Ectodermal cell (in vitro differentiated cells): Measurements from ENCODE around the gene MOK.
"Not testable (repeated sequence)": the region's sequence is repeated elsewhere in the genome, so short reads cannot be mapped to it uniquely, and the experiment has no call there.

Experiments used
- H3K27ac ChIP-seq: 2 replicates; pipeline ENCODE4 v1.7.0; 2013; ENCODE audit warnings: mild to moderate bottlenecking, low read depth, low read length; ENCODE audit not compliant: insufficient read depth, poor library complexity, severe bottlenecking
- H3K27me3 ChIP-seq: 2 replicates; pipeline ENCODE4 v1.7.0; 2013; ENCODE audit warnings: mild to moderate bottlenecking, low read length; ENCODE audit not compliant: insufficient read depth, control insufficient read depth, poor library complexity, severe bottlenecking
- H3K36me3 ChIP-seq: one replicate; pipeline ENCODE4 v1.7.0; 2013; ENCODE audit warnings: low read length; ENCODE audit not compliant: control insufficient read depth, insufficient read depth
- H3K4me1 ChIP-seq: one replicate; pipeline ENCODE4 v1.7.0; 2013; ENCODE audit warnings: low read length; ENCODE audit not compliant: control insufficient read depth, insufficient read depth
- H3K4me3 ChIP-seq: 2 replicates; pipeline ENCODE4 v1.7.0; 2013; ENCODE audit warnings: low read depth, low read length, control low read depth; ENCODE audit not compliant: insufficient read depth
- H3K9me3 ChIP-seq: 2 replicates; pipeline ENCODE4 v1.7.0; 2013; ENCODE audit warnings: mild to moderate bottlenecking, low read length, moderate library complexity; ENCODE audit not compliant: control insufficient read depth
- WGBS, 2 experiments: methylation state at CpG; one replicate each; pipeline ENCODE4 v1.1.7; 2013; ENCODE audit warnings: missing lambda C conversion rate in 2 of 2; 5-methylcytosine and 5-hydroxymethylcytosine counted together

Gene MOK

DNA sequence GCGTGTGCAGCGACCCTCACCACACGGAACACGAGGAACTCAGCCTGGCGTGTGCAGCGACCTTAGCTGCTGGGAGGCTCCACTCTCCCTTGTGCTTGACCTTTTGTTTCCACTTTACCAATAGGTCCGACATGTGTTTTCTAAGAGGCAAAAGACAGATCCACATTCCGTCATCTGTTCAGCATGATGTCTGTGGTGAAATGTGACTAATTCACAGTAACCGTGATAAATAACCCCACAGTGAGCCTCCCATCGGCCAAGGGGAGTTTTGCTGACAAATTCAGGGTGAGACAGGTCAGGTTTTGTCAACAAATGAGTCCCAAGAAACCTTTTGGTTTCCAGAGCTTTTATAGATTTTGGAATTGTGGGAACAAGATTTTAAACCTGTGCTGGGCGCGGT, 55.9 kb downstream of the MOK start:
- H3K4me1 ChIP-seq: peaks cover 4% of the 10 kb centered on the region
- H3K4me3 ChIP-seq: no peak overlapping the region
- H3K27ac ChIP-seq: no peak overlapping the region
- 95 to 96% methylated on average over 12 of the region's 12 CpGs for WGBS, 2 experiments
- H3K9me3 ChIP-seq: no peaks in the 10 kb centered on the region
- no peaks in the 10 kb centered on the region for H3K27me3 ChIP-seq
- H3K36me3 ChIP-seq: no peaks in the 10 kb centered on the region

DNA sequence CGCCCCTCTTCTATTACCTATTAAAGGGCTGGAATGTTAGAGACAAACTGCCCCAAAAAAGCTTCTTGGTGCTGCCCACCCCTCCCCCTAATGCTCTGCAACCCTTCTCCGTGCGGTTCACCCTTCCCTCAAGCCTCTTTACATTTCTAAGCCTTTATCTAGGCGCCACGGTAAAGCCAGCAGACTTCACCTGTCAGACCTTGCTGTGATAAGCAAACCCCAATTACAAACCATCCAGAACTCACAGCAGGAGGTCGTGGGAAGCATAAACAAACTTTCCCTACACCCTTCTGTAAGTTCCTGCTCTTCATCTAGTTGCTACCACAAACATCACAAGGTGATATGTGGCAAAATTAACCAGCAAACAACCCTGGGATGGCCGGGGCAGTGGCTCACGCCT, 56.8 kb downstream of the MOK start:
- no peaks in the 10 kb centered on the region for H3K36me3 ChIP-seq
- no peak overlapping the region for H3K27ac ChIP-seq
- H3K4me1 ChIP-seq: peaks cover 4% of the 10 kb centered on the region
- WGBS, 2 experiments: 33% methylated on average over 8 of the region's 8 CpGs
- H3K4me3 ChIP-seq: no peak overlapping the region
- H3K27me3 ChIP-seq: no peaks in the 10 kb centered on the region
- H3K9me3 ChIP-seq: no peaks in the 10 kb centered on the region

DNA sequence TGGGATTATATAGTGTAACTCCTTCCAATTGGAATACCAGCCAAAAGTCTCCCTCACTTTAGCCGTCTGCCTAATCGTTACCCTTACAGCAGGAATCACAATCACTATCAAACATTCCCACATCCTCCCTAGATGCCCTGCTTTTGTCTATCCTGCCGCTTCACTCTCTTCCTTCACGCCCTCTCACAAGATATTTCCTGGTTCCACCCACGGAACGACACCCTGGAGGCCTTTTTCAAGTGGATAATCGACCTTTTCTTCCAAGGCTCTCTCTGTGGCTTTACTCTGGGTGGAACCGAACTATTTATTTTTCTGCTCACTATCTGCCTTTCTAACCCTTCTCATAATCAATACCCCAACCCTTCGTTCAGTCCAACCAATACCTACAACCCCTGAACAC, 58.9 kb downstream of the MOK start:
- H3K4me1 ChIP-seq: peaks cover 4% of the 10 kb centered on the region
- H3K27me3 ChIP-seq: no peaks in the 10 kb centered on the region
- H3K36me3 ChIP-seq: no peaks in the 10 kb centered on the region
- no peak overlapping the region for H3K27ac ChIP-seq
- 82 to 88% methylated on average over 9 of the region's 9 CpGs for WGBS, 2 experiments
- no peaks in the 10 kb centered on the region for H3K9me3 ChIP-seq
- no peak overlapping the region for H3K4me3 ChIP-seq

DNA sequence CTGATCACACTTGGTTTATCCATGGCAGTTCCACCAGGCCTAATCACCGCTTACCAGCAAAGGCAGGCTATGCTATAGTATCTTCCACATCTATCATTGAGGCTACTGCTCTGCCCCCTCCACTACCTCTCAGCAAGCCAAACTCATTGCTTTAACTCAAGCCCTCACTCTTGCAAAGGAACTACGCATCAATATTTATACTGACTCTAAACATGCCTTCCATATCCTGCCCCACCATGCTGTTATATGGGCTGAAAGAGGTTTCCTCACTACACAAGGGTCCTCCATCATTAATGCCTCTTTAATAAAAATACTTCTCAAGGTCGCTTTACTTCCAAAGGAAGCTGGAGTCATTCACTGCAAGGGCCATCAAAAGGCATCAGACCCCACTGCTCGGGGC, 61.2 kb downstream of the MOK start:
- not testable (repeated sequence) for H3K4me3 ChIP-seq, H3K27me3 ChIP-seq, H3K36me3 ChIP-seq, H3K27ac ChIP-seq, H3K9me3 ChIP-seq, H3K4me1 ChIP-seq
- 95% methylated on average over 4 of the region's 4 CpGs for WGBS, 2 experiments

DNA sequence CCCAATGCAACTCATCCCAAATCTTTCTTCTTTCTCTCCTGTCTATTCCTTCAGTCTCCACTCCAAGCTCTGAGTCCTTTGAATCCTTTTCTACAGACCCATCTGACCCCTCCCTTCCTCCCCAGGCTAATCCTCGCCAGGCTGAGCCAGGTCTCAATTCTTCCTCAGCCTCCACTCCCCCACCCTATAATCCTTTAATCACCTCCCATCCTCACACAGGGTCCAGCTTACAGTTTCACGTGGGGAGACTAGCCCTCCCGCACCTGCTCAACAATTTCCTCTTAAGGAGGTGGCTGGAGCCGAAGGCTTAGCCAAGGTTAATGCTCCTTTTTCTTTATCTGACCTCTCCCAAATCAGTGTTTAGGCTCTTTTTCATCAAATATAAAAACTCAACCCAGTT, 63.8 kb downstream of the MOK start:
- Histone ChIP-seq H3K27ac (no peak overlapping the region), H3K27me3 (no peaks in the 10 kb centered on the region), H3K9me3 (no peaks in the 10 kb centered on the region), H3K36me3 (no peaks in the 10 kb centered on the region), H3K4me3 (no peak overlapping the region), H3K4me1 (no peaks in the 10 kb centered on the region)
- 74 to 84% methylated on average over 4 of the region's 4 CpGs for WGBS, 2 experiments

DNA sequence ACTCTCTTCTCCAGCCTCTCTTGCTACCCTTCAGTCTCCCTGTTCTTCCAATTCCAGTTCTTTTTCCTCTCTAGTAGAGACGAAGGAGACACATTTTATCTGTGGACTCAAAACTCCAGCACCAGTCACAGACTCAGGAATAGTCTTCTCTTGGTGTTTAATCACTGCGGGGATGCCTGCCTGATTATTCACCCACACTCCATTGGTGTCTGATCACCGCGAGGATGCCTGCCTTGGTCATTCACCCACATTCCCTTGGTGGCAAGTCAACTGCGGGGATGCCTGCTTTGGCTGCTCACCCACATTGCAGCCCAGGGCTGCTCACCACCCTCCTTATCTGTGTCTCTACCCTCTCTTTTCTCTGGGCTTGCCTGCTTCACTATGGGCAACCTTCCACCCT, 64.5 kb downstream of the MOK start:
- H3K9me3 ChIP-seq, H3K4me1 ChIP-seq, H3K27ac ChIP-seq, H3K4me3 ChIP-seq, H3K27me3 ChIP-seq, H3K36me3 ChIP-seq: not testable (repeated sequence)
- WGBS, 2 experiments: 94 to 95% methylated on average over 5 of the region's 5 CpGs

DNA sequence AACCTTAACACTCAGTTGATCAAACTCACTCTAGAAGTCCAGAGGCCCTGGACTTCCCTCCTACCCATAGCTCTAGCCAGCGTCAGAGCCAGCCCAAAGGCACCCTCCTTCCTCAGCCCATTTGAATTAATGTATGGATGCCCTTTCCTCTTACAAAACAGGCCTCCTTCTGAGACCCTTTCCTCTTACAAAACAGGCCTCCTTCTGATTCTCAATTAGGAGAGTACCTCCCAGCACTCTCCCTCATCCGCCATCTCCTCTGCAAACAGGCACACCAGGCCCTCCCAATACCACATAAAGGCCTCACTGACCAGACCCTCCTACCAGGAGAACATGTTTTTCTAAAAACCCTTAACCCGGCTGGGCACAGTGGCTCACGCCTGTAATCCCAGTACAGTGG, 65.7 kb downstream of the MOK start:
- Histone ChIP-seq H3K4me3 (no peak overlapping the region), H3K27me3 (no peaks in the 10 kb centered on the region), H3K36me3 (no peaks in the 10 kb centered on the region), H3K27ac (no peak overlapping the region), H3K4me1 (no peaks in the 10 kb centered on the region), H3K9me3 (no peaks in the 10 kb centered on the region)
- 66 to 67% methylated on average over 4 of the region's 4 CpGs for WGBS, 2 experiments

DNA sequence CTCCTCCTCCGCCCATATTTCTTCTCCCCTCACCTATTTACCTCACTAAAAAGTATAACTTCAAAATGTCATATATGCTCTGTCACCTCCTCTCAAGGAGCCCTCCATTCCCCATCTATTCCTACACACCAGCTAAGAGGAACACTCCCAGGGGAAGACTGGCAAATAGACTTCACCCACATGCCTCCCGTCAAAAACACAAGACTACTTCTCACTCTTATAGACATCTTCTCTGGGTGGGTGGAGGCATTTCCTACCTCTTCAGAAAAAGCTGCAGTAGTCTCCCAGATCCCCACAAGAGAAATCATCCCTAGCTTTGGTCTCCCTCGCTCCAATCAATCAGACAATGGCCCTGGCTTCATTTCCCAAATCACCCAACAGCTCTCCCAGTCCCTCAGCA, 66.2 kb downstream of the MOK start:
- Histone ChIP-seq H3K9me3 (no peaks in the 10 kb centered on the region), H3K4me3 (no peak overlapping the region), H3K36me3 (no peaks in the 10 kb centered on the region), H3K4me1 (no peaks in the 10 kb centered on the region), H3K27ac (no peak overlapping the region), H3K27me3 (no peaks in the 10 kb centered on the region)
- WGBS, 2 experiments: 89 to 93% methylated on average over 3 of the region's 3 CpGs

DNA sequence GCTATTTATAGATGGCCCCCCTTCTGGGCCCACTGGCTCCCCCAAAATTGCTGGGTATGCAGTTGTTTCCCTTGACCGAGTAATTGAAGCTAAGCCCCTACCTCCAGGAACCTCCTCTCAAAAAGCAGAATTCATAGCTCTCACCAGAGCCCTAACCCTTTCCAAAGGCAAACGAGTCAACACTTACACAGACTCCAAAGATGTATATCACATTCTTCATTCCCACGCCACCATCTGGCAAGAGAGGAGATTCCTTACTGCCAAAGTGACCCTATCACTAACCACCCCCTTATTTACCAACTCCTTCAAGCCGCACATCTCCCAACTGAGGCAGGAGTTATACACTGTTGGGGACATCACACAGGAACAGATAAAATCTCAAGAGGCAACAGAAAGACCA, 66.8 kb downstream of the MOK start:
- Histone ChIP-seq H3K4me3 (no peak overlapping the region), H3K27ac (no peak overlapping the region), H3K27me3 (no peaks in the 10 kb centered on the region), H3K36me3 (no peaks in the 10 kb centered on the region), H3K4me1 (no peaks in the 10 kb centered on the region), H3K9me3 (no peaks in the 10 kb centered on the region)
- WGBS, 2 experiments: 88 to 90% methylated on average over 4 of the region's 4 CpGs

DNA sequence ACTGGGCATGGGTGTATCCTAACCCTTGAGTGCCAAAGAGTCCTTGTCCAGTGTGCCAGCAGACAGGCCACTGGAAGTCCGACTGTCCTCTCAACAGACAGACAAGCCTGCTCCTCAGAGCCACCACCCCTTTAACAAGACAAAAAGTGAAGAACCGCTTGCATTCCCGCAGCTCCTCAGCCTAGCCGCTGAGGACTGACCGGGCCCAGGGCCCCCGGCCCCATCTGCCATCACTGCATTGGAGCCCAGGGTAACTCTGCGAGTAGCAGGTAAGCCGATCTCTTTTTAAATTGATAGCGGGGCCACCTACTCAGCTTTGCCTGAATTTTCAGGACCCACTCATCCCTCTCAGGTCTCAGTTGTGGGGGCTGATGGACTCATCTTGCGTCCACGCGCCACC, 68.9 kb downstream of the MOK start:
- H3K4me1 ChIP-seq: peaks cover 10% of the 10 kb centered on the region
- H3K27me3 ChIP-seq: no peaks in the 10 kb centered on the region
- H3K4me3 ChIP-seq: no peak overlapping the region
- no peaks in the 10 kb centered on the region for H3K9me3 ChIP-seq
- H3K27ac ChIP-seq: no peak overlapping the region
- WGBS, 2 experiments: 89% methylated on average over 12 of the region's 12 CpGs
- H3K36me3 ChIP-seq: no peaks in the 10 kb centered on the region

DNA sequence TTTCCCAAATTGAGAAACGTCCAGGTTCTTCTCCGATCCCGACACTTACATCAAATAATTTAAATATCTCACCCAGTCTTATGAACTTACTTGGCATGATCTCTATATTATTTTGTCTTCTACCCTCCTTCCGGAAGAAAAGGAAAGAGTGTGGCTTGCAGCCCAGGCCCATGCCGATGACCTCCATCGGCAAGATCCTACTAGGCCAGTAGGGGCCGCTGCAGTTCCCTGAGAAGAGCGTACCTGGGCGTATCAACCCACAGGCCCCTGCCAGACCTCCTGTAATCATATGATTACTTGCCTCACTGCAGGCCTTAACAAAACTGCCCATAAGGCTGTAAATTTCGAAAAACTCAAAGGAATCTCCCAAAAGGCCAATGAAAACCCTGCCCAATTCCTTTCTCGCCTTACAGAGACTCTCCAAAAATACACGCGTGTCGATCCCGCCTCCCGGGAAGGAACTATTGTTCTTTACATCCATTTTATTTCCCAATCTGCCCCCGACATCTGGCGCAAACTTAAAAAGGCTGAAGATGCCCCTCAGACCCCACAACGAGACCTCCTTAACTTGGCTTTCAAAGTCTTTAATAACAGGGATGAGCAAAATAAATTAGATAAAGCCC, 69.6 kb downstream of the MOK start:
- no peak overlapping the region for H3K4me3 ChIP-seq
- H3K4me1 ChIP-seq: peaks cover 10% of the 10 kb centered on the region
- 48 to 49% methylated on average over 19 of the region's 19 CpGs for WGBS, 2 experiments
- no peaks in the 10 kb centered on the region for H3K9me3 ChIP-seq
- no peak overlapping the region for H3K27ac ChIP-seq
- no peaks in the 10 kb centered on the region for H3K27me3 ChIP-seq
- H3K36me3 ChIP-seq: no peaks in the 10 kb centered on the region
